Neuronal stem cell (in vitro differentiated cells): ENCODE measurements around the gene FYN. TPM values are rescaled to one million over a fixed set of nuclear protein-coding genes. Genes with fewer than 3 reads are reported as not detected.

Experiments used
- DNase-seq: peaks from one replicate; pipeline ENCODE4 v3.0.0-alpha.2; 2013; ENCODE audit warnings: low spot score
- H2AFZ ChIP-seq: one replicate; pipeline ENCODE4 v1.6.1; 2013; ENCODE audit warnings: mild to moderate bottlenecking, low read length, inconsistent platforms
- H2AK5ac ChIP-seq: 2 replicates; pipeline ENCODE4 v1.6.1; 2013; ENCODE audit warnings: low read depth, mild to moderate bottlenecking, inconsistent platforms, low read length, moderate library complexity, mixed read lengths
- H2BK120ac ChIP-seq: 2 replicates; pipeline ENCODE4 v1.6.1; 2013; ENCODE audit warnings: low read depth, mild to moderate bottlenecking, inconsistent platforms, low read length, moderate library complexity, mixed read lengths
- H2BK12ac ChIP-seq: one replicate; pipeline ENCODE4 v1.6.1; 2013; ENCODE audit warnings: low read length, inconsistent platforms
- H2BK15ac ChIP-seq: 2 replicates; pipeline ENCODE4 v1.6.1; 2013; ENCODE audit warnings: mild to moderate bottlenecking, low read length, inconsistent platforms, mixed read lengths
- H2BK5ac ChIP-seq: one replicate; pipeline ENCODE4 v1.6.1; 2013; ENCODE audit warnings: inconsistent platforms, mild to moderate bottlenecking, low read length, moderate library complexity
- H3K14ac ChIP-seq: one replicate; pipeline ENCODE4 v1.6.1; 2013; ENCODE audit warnings: low read length, inconsistent platforms
- H3K18ac ChIP-seq: 2 replicates; pipeline ENCODE4 v1.6.1; 2013; ENCODE audit warnings: low read length, inconsistent platforms
- H3K23ac ChIP-seq: 2 replicates; pipeline ENCODE4 v1.6.1; 2013; ENCODE audit warnings: low read depth, mild to moderate bottlenecking, mixed read lengths, low read length, inconsistent platforms; ENCODE audit not compliant: poor library complexity
- H3K27ac ChIP-seq: replicated peaks from 3 replicates; pipeline ENCODE4 v1.5.1; 2013; ENCODE audit warnings: low read length, inconsistent platforms
- H3K27me3 ChIP-seq, 3 experiments: 2 replicates each; pipeline ENCODE4 v1.6.1; 2013; ENCODE audit warnings: low read length in 3 of 3, mild to moderate bottlenecking in 2 of 3, inconsistent platforms in 1 of 3, low read depth in 1 of 3, mixed read lengths in 1 of 3, moderate library complexity in 1 of 3; ENCODE audit not compliant: control insufficient read depth in 3 of 3, insufficient read depth in 3 of 3
- H3K36me3 ChIP-seq, 2 donors: replicated peaks in 1 of 2; 2 replicates each; pipeline ENCODE4 v1.6.1; 2013; ENCODE audit warnings: low read length in 2 of 2; ENCODE audit not compliant: control insufficient read depth in 2 of 2, insufficient read depth in 2 of 2
- H3K4ac ChIP-seq: 2 replicates; pipeline ENCODE4 v1.6.1; 2013; ENCODE audit warnings: inconsistent platforms, mild to moderate bottlenecking, low read length, moderate library complexity
- H3K4me1 ChIP-seq, 2 donors: 1 replicate in 1 of 2; 2 replicates in 1 of 2; pipeline ENCODE4 v1.6.1; 2013; ENCODE audit warnings: low read length in 2 of 2, low read depth in 1 of 2; ENCODE audit not compliant: control insufficient read depth in 2 of 2, insufficient read depth in 1 of 2
- H3K4me2 ChIP-seq: one replicate; pipeline ENCODE4 v1.6.1; 2013; ENCODE audit warnings: mild to moderate bottlenecking, low read length, inconsistent platforms; ENCODE audit not compliant: insufficient read depth, poor library complexity, severe bottlenecking
- H3K4me3 ChIP-seq, 2 donors: 2 replicates each; pipeline ENCODE4 v1.5.1; 2013; ENCODE audit warnings: low read length in 2 of 2, mild to moderate bottlenecking in 2 of 2, inconsistent platforms in 1 of 2, moderate library complexity in 1 of 2
- H3K79me1 ChIP-seq: one replicate; pipeline ENCODE4 v1.6.1; 2013; ENCODE audit warnings: low read depth, mild to moderate bottlenecking, inconsistent platforms, low read length, moderate library complexity
- H3K9ac ChIP-seq: one replicate; pipeline ENCODE4 v1.6.1; 2013; ENCODE audit warnings: mild to moderate bottlenecking, low read depth, low read length, inconsistent platforms; ENCODE audit not compliant: poor library complexity
- H3K9me3 ChIP-seq, 2 donors: replicated peaks in 1 of 2; 2 replicates each; pipeline versions ENCODE3 to v1.6.1; 2013; ENCODE audit warnings: low read length in 2 of 2, mild to moderate bottlenecking in 2 of 2, inconsistent platforms in 1 of 2, low read depth in 1 of 2, mixed read lengths in 1 of 2, moderate library complexity in 1 of 2; ENCODE audit not compliant: control insufficient read depth in 2 of 2, insufficient read depth in 1 of 2
- H4K8ac ChIP-seq: one replicate; pipeline ENCODE4 v1.6.1; 2013; ENCODE audit warnings: low read depth, mild to moderate bottlenecking, inconsistent platforms, low read length, moderate library complexity
- H4K91ac ChIP-seq: one replicate; pipeline ENCODE4 v1.6.1; 2013; ENCODE audit warnings: low read length, low read depth, mild to moderate bottlenecking, inconsistent platforms; ENCODE audit not compliant: poor library complexity
- WGBS, 2 donors: extraction: QIAGEN DNeasy Blood & Tissue Kit; methylation state at CpG; one replicate each; pipeline ENCODE4 v1.1.7; 2013; ENCODE audit warnings: missing lambda C conversion rate in 2 of 2, mixed read lengths in 1 of 2; ENCODE audit not compliant: insufficient read length in 2 of 2, insufficient replicate concordance in 1 of 2; ENCODE audit errors: extremely low coverage in 2 of 2; 5-methylcytosine and 5-hydroxymethylcytosine counted together
- polyA plus RNA-seq, 2 experiments: library from polyadenylated mRNA; stranded (reverse); fragments of 200-250 nt; gene quantifications; one replicate each; pipeline ENCODE4 v1.2.3, GENCODE V29; 2013

Gene FYN
- 176 TPM for polyA plus RNA-seq (2013, experiment 1 of 2)
- 174 TPM for polyA plus RNA-seq (2013, experiment 2 of 2)

DNA sequence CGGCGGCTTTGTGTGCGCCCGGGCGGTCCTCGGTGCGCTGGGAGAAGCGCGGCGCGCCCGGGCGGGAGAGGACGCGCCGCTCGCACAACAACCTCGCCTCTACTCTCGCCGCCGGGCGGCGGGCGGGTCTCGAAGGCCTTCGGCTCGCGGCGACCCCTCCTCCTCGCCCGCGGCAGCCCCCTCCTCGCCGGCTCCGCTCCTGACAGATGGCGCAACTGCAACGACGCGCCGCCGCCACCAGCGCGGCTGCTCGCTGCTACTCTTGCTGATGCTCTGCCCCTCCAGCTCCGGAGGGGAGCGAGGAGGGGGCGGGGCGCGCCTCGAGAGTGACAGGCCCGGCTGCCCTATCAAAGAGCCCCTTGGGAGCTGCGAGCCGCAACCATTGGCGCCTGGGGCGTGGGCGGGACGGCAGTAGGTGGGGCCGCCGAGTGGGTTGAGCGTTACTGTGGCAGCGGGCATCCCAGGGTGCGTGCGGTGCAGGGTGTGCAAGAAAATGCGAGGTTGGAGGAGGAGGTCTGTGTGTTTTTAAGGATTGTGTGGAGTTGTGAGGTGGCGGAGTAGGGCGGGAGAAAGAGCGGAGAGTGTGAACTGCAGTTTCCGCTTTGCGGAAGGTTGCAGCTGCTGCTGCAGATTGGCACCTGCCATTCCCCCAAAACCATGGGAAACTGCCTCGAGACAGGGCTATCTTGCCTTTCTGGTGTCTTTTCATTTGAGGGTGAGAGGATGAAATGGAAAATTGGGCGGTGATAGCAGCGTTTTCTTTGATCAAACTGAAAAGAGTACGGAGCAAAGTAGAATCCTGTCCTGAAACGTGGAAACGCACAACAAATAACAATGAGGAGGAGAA lies at the start of gene FYN:
FYN (minus strand) TSS at position 275 of the 847 bp plus-strand sequence. CDS start 153,401 bp downstream, outside the sequence.
- Histone ChIP-seq H3K4me2 (peak within 1 kb of the TSS; percentile 92), H2AFZ (peak within 1 kb of the TSS; percentile 81), H3K14ac (peak within 1 kb of the TSS; percentile 60), H3K9me3 (peaks cover 0 to 8% of the 10 kb centered on the region in 2 donors), H4K8ac (no peak within 1 kb of the TSS), H2BK15ac (peak within 1 kb of the TSS; percentile 79), H3K4ac (no peak within 1 kb of the TSS), H3K9ac (peak within 1 kb of the TSS; percentile 71), H3K4me3 (peak within 1 kb of the TSS; percentile 89 to 98), H4K91ac (no peak within 1 kb of the TSS), H2BK12ac (no peak within 1 kb of the TSS), H3K27ac (peak within 1 kb of the TSS; percentile 94), H3K23ac (no peak within 1 kb of the TSS), H3K18ac (peak within 1 kb of the TSS; percentile 97), H3K79me1 (no peaks in the 10 kb centered on the region), H3K4me1 (peaks cover 9 to 12% of the 10 kb centered on the region in 2 donors), H2BK5ac (peak within 1 kb of the TSS; percentile 96), H3K36me3 (peaks cover 0 to 23% of the 10 kb centered on the region in 2 donors), H2BK120ac (no peak within 1 kb of the TSS), H2AK5ac (no peak within 1 kb of the TSS), H3K27me3 (no peaks in the 10 kb centered on the region)
- DNase-seq, result peak; percentile 98
- WGBS, 2 donors, result no CpG with 5 or more reads among the region's 75 CpGs

DNA sequence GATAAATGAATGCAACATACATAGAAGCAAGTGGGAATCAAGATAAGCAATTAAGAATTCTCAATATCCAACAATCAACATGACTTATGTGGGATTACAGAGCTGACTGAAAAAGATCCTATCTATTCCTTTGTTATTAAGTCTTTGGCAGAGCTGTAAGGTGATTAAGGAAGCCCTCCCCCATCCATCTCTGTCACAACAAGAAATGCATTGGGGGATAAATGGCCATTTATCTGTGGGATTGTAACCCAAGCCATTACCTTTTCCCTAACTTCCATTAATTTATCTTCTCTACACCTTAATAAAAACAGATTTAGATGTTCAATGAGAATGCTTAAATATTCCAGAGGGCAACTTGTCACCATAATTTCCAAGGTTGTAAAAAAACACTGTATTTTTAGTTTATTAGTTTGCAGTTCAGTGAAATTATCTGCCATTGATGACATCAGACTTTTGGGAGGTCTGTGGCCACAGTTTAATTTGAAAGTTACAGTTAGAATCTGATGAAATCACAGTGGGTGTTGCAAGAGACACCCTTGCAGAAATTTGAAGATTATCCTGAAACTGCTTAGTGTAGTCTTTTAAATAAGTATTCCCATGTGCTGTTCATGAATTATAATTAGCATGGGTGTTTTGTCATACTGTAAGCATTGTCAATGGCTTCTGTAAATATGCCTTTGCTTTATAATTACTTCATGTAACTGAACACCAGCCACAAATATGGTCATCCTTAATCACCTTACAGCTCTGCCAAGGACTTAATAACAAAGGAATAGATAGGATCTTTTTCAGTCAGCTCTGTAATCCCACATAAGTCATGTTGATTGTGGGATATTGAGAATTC lies 49.4 kb upstream of the FYN start:
- H2AK5ac ChIP-seq, result no peak overlapping the region
- H2AFZ ChIP-seq, result no peak overlapping the region
- H3K9me3 ChIP-seq, result no peaks in the 10 kb centered on the region
- no peak overlapping the region for H3K23ac ChIP-seq
- no peak overlapping the region for H2BK15ac ChIP-seq
- no peak overlapping the region for H3K4me3 ChIP-seq
- H3K18ac ChIP-seq, result no peak overlapping the region
- no peak for DNase-seq
- H4K8ac ChIP-seq, result no peak overlapping the region
- H4K91ac ChIP-seq, result no peak overlapping the region
- no peak overlapping the region for H2BK12ac ChIP-seq
- no peaks in the 10 kb centered on the region for H3K36me3 ChIP-seq
- no peak overlapping the region for H3K9ac ChIP-seq
- H3K14ac ChIP-seq, result no peak overlapping the region
- no peak overlapping the region for H2BK120ac ChIP-seq
- no peak overlapping the region for H3K4ac ChIP-seq
- no peaks in the 10 kb centered on the region for H3K27me3 ChIP-seq
- no peak overlapping the region for H3K27ac ChIP-seq
- H3K79me1 ChIP-seq, result no peaks in the 10 kb centered on the region
- H2BK5ac ChIP-seq, result no peak overlapping the region
- peaks cover 15% of the 10 kb centered on the region in 2 donors for H3K4me1 ChIP-seq
- no peak overlapping the region for H3K4me2 ChIP-seq

DNA sequence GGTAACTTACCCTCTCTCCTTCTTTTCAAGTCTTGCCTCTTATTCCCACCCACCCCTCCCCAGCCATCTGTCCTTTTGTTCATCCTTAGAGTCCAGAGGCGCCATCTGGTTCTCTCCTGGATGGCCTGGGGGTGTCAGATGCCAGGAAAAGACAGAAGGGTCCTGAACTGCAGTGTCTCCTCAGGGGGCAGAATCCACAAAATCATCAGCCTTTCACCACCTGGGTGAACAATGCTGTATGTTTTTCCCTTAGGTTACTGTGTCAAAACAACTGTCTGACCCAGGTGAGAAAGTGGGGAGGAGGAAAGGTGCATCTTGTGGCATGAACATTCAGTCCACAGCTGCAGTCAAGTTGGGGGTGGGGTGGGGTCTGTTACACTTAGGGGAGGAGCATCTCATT lies 47.9 kb upstream of the FYN start:
- WGBS, 2 donors, result no CpG with 5 or more reads among the region's 1 CpG
- Histone ChIP-seq H3K27ac (no peak overlapping the region), H3K14ac (no peak overlapping the region), H3K4me1 (peaks cover 11 to 12% of the 10 kb centered on the region in 2 donors), H3K36me3 (no peaks in the 10 kb centered on the region), H2BK120ac (no peak overlapping the region), H3K4ac (no peak overlapping the region), H2BK15ac (no peak overlapping the region), H3K27me3 (no peaks in the 10 kb centered on the region), H3K23ac (no peak overlapping the region), H3K4me3 (no peak overlapping the region), H3K9ac (no peak overlapping the region), H2BK5ac (no peak overlapping the region), H3K79me1 (no peaks in the 10 kb centered on the region), H2AK5ac (no peak overlapping the region), H3K9me3 (no peaks in the 10 kb centered on the region), H4K8ac (no peak overlapping the region), H2AFZ (no peak overlapping the region), H3K4me2 (no peak overlapping the region), H4K91ac (no peak overlapping the region), H2BK12ac (peak overlapping the region; percentile 87), H3K18ac (no peak overlapping the region)
- DNase-seq, result no peak

DNA sequence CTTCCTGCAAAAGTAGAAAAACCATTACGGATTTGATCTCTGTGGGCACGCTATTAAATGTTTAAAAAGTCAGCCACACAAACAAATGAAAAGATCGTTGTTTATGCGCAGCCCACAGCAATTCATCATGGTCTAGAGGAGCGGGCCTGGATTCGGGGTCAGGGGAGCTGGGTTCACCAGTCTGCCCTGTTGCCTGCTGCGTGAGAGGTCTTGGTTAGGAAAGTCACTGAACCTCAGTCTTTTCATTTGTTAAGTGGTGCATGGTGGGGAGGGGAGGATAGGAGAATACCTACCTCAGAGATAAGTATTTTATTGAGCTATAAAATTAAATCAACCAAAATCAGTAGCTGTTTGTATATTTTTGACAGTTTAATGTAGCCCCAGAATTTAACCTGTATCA lies 47.3 kb upstream of the FYN start:
- Histone ChIP-seq H2AK5ac (no peak overlapping the region), H4K91ac (no peak overlapping the region), H2BK15ac (no peak overlapping the region), H3K9me3 (no peaks in the 10 kb centered on the region), H4K8ac (no peak overlapping the region), H3K4me3 (no peak overlapping the region), H2AFZ (peak overlapping the region; percentile 9), H3K4ac (no peak overlapping the region), H3K4me2 (no peak overlapping the region), H3K9ac (no peak overlapping the region), H2BK12ac (no peak overlapping the region), H2BK5ac (no peak overlapping the region), H3K23ac (no peak overlapping the region), H3K18ac (no peak overlapping the region), H3K14ac (no peak overlapping the region), H2BK120ac (no peak overlapping the region), H3K79me1 (no peaks in the 10 kb centered on the region), H3K27me3 (no peaks in the 10 kb centered on the region), H3K4me1 (peaks cover 11 to 12% of the 10 kb centered on the region in 2 donors), H3K27ac (no peak overlapping the region), H3K36me3 (no peaks in the 10 kb centered on the region)
- no peak for DNase-seq
- WGBS, 2 donors, result no CpG with 5 or more reads among the region's 7 CpGs
